Left lung (tissue), 10 donors: ENCODE measurements around the gene ZNF358. TPM values are rescaled to one million over a fixed set of nuclear protein-coding genes. Genes with fewer than 3 reads are reported as not detected.

Experiments used
- ATAC-seq: fragments of 200-7000 bp; cut with Tn5 transposase; one replicate; pipeline ENCODE4 v1.9.1; 2020; ENCODE audit warnings: moderate library complexity
- DNase-seq, 4 donors: peaks; one replicate each; pipeline ENCODE4 v3.0.0-alpha.2; 2013 to 2020
- H3K27ac ChIP-seq, 2 donors: fragments of 200-600 bp; sonication (generic) in 1 of 2; one replicate each; pipeline versions ENCODE4 v1.5.0 to v1.8.0; 2020 to 2021
- H3K27me3 ChIP-seq, 2 donors: fragments of 200-600 bp; sonication (generic) in 1 of 2; one replicate each; pipeline versions ENCODE4 v1.5.0 to v1.8.0; 2020 to 2021
- H3K36me3 ChIP-seq, 2 donors: fragments of 200-600 bp; sonication (generic) in 1 of 2; one replicate each; pipeline versions ENCODE4 v1.5.0 to v1.8.0; 2020 to 2021
- H3K4me1 ChIP-seq, 2 donors: fragments of 200-600 bp; one replicate each; pipeline ENCODE4 v1.8.0; 2021
- H3K4me3 ChIP-seq, 2 donors: fragments of 200-600 bp; sonication (generic) in 1 of 2; one replicate each; pipeline versions ENCODE4 v1.5.0 to v1.8.0; 2020 to 2021; ENCODE audit warnings: mild to moderate bottlenecking in 1 of 2
- H3K9me3 ChIP-seq, 2 donors: fragments of 200-600 bp; sonication (generic) in 1 of 2; one replicate each; pipeline versions ENCODE4 v1.5.0 to v1.8.0; 2020 to 2021
- intact Hi-C, 2 donors: fragments of 100-400 bp; cut with DNase I; formaldehyde crosslinking; loops; one replicate each; pipeline versions ENCODE4 v1.11.2 to v1.14.2; 2022
- polyA plus RNA-seq, 6 donors: library from polyadenylated mRNA; unstranded; fragments of 120-200 nt; gene quantifications; one replicate each; pipeline ENCODE4 v1.2.1, GENCODE V29; 2013; ENCODE audit not compliant: insufficient read length in 6 of 6
- total RNA-seq, 2 donors: library from RNA; stranded (reverse); fragmentation: NEBNext Ultra II Directional; extraction: Animal tissue kit (Norgen Biotek cat#: 25700); gene quantifications; one replicate each; pipeline ENCODE4 v1.2.1, GENCODE V29; 2021
- TF ChIP-seq, protein P1 (sequence below), 2 donors: fragments of 200-600 bp; sonication (generic) in 1 of 2; IDR thresholded peaks; one replicate each; pipeline versions ENCODE4 v1.5.0 to v1.8.0; 2021; ENCODE audit warnings: antibody characterized with exemption in 2 of 2
- donor health status: DM: no; HTN: yes; CAD: no.
- donor health status: DM: no; HTN: no; CAD: no.

Gene ZNF358
- total and polyA plus RNA-seq, 8 donors = 36.9 to 56.1 (median 45.3) TPM

DNA sequence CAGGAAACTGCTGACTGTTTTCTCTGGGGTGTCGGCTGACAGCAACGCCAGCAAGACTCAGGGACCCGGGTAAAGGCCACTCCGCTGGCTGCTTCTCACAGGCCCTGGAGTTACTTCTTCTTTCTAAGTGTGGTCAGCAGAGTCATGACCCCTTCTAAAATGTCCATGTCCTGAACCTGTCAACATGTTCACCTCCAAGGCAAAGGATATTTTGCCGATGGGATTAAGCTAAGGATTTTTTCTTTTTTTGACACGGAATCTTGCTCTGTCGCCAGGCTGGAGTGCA is 35.0 kb upstream of the ZNF358 start:
- peaks cover 0 to 31% of the 10 kb centered on the region in 2 donors for H3K4me1 ChIP-seq
- H3K27ac ChIP-seq = peak overlapping the region; percentile 71 to 77
- DNase-seq = peak in 1 of 4 donors; percentile 79

DNA sequence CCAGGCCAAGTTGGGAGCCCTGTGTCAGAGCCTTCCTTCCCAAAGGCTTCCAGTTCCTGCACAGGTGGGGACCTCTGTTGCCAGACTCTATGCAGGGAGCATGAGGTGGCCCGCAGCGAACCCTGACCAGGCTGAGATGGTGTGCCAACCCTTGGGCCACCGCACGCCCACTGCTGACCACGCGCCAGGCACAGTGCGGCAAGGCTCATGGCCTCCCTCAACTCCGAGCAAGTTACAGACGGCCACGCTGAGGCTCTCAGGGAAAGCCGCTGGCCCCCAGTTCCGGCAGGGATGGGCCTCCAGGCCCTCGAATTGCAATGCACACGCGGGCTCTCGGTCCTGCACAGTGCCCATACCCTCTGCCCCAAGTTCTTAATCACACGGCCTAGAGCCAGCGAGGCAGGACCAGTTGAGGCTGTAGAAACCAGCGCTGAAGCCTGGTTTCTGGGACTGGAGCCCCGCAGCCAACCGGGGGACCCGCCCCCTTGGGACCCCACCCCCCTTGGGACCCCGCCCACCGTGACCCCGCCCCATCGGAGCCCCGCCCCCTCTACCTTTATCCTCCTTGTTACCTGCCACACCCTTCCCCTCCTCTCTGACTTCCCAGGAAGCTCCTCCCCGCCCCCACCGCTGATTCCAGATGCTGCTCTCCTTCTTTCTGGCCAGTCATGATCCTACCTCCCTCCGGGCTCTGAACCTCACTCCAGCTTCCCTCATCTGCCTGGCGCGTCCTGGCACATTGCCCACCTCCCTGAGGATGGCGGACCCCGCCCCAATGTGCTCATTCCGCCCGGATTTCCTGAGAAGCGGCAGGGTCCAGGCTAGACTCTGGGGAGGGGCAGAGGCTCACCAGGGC is 33.1 kb upstream of the ZNF358 start:
- no peaks in the 10 kb centered on the region for H3K9me3 ChIP-seq
- no peaks in the 10 kb centered on the region for H3K36me3 ChIP-seq
- peak; percentile 4 for ATAC-seq
- peaks cover 0 to 31% of the 10 kb centered on the region in 2 donors for H3K4me1 ChIP-seq
- TF ChIP-seq, protein P1, sequence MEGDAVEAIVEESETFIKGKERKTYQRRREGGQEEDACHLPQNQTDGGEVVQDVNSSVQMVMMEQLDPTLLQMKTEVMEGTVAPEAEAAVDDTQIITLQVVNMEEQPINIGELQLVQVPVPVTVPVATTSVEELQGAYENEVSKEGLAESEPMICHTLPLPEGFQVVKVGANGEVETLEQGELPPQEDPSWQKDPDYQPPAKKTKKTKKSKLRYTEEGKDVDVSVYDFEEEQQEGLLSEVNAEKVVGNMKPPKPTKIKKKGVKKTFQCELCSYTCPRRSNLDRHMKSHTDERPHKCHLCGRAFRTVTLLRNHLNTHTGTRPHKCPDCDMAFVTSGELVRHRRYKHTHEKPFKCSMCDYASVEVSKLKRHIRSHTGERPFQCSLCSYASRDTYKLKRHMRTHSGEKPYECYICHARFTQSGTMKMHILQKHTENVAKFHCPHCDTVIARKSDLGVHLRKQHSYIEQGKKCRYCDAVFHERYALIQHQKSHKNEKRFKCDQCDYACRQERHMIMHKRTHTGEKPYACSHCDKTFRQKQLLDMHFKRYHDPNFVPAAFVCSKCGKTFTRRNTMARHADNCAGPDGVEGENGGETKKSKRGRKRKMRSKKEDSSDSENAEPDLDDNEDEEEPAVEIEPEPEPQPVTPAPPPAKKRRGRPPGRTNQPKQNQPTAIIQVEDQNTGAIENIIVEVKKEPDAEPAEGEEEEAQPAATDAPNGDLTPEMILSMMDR (IDR thresholded peaks at IDR 0.05) = no peak
- H3K27me3 ChIP-seq = no peaks in the 10 kb centered on the region
- H3K27ac ChIP-seq = peak overlapping the region; percentile 48 to 55
- intact Hi-C loops = no loop called here
- H3K4me3 ChIP-seq = no peak overlapping the region
- DNase-seq = peak in 2 of 4 donors; percentile 47 to 52

More for the DNA sequence above, 35.0 kb upstream of the ZNF358 start:
- Histone ChIP-seq H3K27me3 (no peaks in the 10 kb centered on the region), H3K36me3 (no peaks in the 10 kb centered on the region), H3K4me3 (no peak overlapping the region), H3K9me3 (no peaks in the 10 kb centered on the region)
- intact Hi-C loops = no loop called here
- ATAC-seq = peak; percentile 62
- TF ChIP-seq, protein P1 (IDR thresholded peaks at IDR 0.05) = no peak

DNA sequence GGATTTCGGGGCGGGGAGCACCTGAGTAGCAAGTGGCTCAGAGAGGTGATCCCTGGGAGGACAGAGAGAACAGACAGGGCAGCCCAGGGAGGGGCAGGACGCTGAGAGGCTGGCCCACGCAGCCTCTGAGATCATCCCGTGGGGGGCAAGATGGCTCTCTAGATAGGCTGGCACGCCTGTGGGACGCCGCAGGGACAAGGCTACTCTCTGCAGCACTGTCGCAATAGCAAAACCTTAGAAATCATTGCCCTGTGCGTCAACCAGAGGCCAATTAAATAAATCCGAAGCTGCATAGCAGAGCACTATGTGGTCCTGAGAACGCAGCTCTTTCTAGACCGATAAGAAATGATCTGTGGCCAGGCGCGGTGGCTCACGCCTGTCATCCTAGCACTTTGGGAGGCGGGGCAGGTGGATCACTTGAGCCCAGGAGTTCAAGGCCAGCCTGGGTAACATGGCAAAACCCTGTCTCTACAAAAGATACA is 32.1 kb upstream of the ZNF358 start:
- peaks cover 0 to 39% of the 10 kb centered on the region in 2 donors for H3K4me1 ChIP-seq
- TF ChIP-seq, protein P1 (IDR thresholded peaks at IDR 0.05) = no peak
- no peak for DNase-seq
- H3K27ac ChIP-seq = peak overlapping the region in 1 of 2 donors; percentile 55
- no peaks in the 10 kb centered on the region for H3K27me3 ChIP-seq
- intact Hi-C loops = no loop called here
- no peaks in the 10 kb centered on the region for H3K36me3 ChIP-seq
- no peak overlapping the region for H3K4me3 ChIP-seq
- ATAC-seq = no peak
- no peaks in the 10 kb centered on the region for H3K9me3 ChIP-seq

DNA sequence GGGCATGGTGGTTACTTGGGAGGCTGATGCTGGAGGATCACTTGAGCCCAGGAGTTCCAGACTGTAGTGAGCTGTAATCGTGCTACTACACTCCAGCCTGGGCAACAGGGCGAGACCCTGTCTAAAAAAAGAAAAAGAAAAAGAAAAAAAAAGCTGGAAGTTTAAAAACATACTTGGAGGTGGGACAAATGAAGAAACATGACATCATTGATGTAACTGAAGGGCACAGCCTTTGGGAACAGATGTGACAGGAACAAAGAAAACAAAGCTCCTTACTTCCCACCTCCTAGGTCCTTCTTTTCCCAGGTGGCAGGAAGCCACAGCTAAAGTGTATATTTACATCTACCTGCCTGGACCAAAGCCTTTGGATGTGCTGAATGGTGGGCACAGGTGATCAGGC is 29.0 kb upstream of the ZNF358 start:
- Histone ChIP-seq H3K36me3 (no peaks in the 10 kb centered on the region), H3K9me3 (no peaks in the 10 kb centered on the region), H3K27ac (no peak overlapping the region), H3K4me1 (peaks cover 4 to 53% of the 10 kb centered on the region in 2 donors), H3K4me3 (no peak overlapping the region), H3K27me3 (no peaks in the 10 kb centered on the region)
- DNase-seq = no peak
- no peak for ATAC-seq
- intact Hi-C loops = no loop called here
- TF ChIP-seq, protein P1 (IDR thresholded peaks at IDR 0.05) = no peak

DNA sequence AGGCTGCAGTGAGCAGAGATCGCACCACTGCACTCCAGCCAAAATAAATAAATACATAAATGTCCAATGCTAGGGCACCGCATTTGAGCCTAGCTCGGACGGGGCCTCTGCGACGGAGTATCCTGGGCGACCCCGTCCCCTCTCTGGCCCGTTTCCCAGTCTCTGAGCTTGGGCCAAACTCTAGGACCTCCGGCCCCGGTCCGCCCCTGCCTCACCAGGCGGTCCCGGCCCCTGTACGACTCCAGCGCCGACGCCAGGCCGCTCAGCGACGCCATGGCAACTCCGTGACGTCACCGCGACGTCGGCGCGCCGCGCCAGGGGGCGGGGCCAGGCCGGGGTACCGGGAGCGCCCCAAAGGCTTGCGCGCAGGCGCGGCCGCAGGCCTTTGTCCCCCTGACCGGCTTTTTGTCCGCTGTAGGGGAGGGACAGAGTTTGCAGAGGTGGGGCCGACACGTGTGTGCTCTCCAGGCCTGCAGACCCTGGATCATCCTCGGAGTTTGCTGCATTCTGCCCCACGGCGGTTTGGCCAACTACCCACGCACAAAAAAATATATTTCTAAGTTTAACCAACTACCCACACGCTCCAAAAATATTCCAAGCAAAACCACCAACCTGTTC is 27.1 kb upstream of the ZNF358 start, which contains the start of gene PEX11G:
Gene PEX11G, minus strand, starts transcription at position 300 of the 618 bp plus-strand sequence. Its CDS starts 25 bp downstream, at position 275.
- Histone ChIP-seq H3K27me3 (no peaks in the 10 kb centered on the region), H3K4me3 (peak within 1 kb of the TSS; percentile 52 to 54), H3K4me1 (peaks cover 4 to 53% of the 10 kb centered on the region in 2 donors), H3K9me3 (no peaks in the 10 kb centered on the region), H3K36me3 (no peaks in the 10 kb centered on the region), H3K27ac (peak within 1 kb of the TSS; percentile 85 to 88)
- intact Hi-C loops = no loop called here
- ATAC-seq (peak; percentile 96), DNase-seq (peak; percentile 90 to 99 (median 94))
- TF ChIP-seq, protein P1 (IDR thresholded peaks at IDR 0.05) = no peak
